Fibroblast of skin of right biceps (primary cell): ENCODE results near the gene DDX20.
"Not testable (repeated sequence)": the region's sequence is repeated elsewhere in the genome, so short reads cannot be mapped to it uniquely, and the experiment has no call there.

Source experiments
- DNase-seq: peaks from one replicate; pipeline ENCODE4 v3.0.0-alpha.2; 2013

Gene DDX20

DNA sequence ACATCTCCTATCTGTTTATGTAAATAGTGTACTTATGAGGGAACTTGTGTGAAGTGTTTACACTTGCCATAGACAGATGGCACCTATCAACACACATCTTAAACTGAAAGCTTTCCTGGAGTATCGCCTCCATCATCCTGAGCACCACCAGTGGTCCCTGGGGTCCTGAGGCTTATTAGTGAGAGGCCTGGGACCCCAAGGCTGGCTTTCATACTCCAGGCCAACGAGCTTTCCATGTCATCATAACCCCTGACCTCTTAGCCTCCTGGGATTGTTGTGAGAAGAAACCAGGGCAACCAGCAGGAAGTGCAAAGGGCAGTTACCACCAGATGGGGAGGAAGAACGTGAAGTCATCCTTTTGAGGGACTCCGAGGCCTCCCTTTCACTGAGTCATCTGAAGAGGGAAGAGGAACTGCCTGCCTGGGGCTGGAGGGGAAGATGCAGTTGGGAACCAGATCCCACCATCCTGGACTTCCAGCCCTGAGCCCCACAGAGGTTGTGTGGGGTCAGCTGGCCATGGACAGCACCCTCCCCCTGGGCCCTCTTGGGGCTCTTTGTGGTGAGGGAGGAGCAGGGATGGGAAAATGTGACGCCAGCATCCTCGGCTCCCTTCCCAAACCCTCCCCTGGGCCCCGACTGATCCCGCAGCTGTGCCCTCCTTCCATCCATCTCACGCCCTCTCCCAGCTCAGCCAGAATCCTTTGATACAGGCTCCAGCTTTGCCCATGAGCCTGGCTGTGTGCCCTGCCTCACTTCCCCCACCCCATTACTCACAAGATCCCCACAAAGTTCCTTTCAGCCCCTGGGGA is 22.3 kb upstream of the DDX20 start:
- peak; percentile 76 for DNase-seq

DNA sequence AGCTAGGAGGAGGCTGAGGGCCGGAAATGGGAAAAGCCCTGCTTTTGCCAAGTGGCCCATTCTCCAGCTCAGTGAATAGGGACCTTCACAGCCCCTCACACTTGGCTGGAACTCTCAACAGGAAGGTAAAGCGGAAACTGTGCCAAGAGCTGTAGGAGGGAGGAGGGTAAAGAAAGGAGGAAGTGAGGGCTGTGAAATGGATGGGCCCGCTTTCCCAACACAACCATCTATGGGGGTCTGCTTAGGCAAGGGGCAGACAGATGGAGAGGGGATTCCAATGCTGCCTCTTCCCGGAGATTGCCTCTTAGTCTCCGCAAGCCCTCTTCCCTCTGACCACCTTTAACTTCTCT is 21.7 kb upstream of the DDX20 start:
- DNase-seq, result no peak

DNA sequence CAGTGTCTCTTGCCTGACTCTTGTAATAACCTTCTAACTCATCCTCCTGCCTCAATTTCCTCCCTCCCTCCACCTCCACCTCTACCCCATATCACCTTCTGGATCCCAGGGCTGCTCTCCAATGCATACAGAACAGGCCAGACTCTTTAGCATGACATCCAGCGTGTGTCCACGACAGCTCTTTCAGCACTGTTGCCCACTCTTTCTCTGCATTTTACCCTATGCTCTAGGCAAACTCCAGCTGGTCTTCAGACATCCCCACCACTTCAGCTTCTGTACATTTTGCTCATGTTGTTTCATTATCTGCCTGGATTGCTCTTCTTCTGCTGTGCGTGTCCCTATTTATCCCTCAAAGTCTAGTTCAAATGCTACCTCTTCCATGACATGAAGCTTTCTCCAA is 21.3 kb upstream of the DDX20 start:
- no peak for DNase-seq

DNA sequence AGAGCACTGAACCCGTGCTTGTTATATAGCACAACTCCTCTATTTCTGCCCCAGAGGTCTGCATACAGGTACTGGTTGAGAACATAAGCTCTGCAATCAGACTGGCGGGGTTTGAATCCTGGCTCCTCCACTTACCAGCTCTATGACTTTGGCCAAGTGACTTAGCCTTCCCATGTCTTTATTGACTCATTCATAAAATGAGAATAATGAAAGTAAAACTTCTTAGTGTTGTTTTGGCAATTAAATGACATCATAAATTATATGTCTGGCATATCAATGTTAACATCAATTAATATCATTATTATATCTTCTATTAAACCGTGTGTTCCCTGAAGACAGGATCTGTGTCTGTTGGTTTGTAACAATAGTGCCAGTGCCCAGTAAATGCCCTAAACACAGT is 20.8 kb upstream of the DDX20 start:
- DNase-seq, result no peak

DNA sequence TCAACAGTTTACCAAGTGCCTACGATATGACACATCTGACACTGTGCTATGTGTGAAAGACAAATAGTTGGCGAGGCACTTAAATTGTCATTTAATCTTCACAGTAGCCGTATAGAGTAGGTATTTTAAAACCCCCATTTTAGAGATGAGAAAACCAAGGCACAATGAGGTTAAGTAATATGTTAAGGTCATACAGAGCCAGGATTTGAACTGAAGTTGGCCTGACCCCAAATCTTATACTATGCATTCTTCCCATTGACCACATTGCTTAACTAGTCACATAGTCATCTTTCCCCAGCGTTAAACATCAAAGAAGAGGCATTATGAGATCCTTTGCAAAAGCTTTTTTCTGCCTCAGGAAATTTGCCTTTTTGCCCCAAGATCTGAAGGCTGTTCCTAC is 20.4 kb upstream of the DDX20 start:
- DNase-seq, result peak; percentile 62

DNA sequence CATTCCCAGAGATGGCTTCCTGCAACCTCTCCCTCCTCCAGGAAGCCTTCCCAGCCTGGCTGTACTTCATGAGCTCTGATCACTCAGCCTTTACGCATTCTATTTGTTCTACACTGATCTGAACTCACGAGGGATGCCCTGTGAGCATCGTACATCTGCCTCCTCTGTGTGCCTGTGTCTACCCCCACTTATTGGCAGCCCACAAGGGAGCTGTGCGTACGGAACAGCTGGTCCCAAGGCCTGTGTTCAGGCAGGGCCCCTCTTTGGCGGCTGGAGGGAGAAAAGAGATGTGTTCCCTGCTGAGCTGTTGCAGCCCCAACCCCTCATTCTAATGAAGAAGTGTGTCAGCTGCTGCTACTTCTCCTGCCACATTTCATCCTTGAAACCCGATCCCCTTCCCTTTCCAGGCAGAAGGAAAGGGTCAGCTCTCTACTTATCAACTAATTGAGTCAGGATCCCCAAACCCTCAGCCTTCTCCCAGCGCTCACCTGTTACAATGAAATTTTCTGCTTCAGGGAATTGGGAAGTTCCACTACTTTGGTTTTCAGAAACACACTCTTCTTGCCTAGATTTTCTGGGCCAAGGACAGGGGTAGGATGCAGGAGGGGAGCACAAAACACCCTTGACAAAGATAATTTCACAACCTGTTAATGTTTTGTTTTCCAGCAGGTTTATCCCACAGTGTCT is 19.7 kb upstream of the DDX20 start:
- no peak for DNase-seq

DNA sequence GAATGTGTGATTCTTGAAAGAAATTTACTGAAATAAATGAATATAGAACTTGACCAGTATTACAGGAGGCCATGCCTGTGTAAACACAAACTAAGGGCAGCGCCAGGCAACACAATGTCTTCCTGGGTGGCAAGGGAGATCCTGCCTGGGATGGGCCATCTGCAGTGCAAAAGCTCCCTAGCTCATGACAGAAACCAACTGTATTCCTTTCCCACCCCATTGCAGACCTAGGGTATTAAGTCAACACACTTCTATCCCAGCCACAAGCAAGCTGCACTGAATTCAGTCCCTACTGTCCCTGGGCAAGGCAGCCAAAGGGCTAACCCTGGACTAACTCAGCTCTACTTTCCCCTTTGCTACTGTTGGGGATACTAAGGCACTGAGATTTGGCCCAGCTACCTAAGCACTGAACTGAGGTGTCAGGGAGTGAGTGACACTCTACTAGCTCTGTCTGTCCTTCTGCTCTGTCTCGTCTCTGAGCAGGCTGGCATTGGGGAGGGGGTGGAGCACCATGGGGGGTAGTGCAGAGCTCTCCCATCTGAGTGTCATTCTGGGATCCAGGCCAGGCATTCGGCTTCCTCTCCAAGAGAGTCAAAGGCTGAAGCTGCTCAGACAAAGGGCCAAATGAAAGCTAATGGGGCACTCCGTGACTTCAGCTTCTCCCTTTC is 19.0 kb upstream of the DDX20 start:
- DNase-seq, result peak; percentile 70

DNA sequence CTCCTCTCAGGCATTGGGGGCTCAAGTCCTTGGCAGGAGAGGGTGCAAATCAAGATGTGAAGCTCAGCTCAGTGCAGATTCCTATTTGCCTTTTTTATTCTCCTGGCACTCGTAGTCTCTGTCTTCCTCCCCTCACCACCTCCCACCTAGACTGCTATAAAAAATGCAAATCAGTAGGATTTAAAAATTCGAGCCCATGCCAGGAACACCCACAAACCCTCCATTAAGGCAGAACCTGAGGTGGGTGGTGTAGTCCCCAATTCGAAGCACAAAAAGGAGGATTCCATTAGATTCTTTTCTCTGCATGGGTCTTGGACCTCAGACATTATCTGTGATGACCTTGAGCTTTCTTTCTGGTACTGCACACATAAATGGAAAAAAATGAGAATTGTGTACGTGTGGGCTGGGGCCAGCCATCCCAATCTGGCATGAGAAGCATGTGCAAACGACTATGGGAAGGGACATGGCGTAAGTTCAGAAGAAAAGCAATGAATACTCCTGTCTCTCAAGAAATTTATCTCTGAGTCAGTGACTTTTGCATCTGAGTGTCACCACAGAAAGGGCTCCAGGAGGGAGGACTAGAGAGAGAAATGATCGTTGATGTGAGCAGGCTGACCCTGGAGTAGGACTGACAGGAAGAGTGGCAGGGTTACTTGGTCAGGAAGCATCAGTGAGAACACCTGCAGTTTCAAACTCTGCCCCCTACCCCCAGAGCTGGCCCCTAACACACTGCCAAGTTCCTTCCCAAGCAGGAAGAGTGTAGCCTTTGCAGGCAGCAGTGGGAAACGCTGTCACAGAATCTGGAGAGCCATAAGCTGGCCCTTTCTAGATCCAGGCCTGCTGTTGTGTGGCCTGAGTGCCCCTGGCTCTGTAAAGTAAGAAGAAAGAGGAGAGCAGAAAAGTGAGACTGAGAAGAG is 18.2 kb upstream of the DDX20 start:
- peak; percentile 42 for DNase-seq

DNA sequence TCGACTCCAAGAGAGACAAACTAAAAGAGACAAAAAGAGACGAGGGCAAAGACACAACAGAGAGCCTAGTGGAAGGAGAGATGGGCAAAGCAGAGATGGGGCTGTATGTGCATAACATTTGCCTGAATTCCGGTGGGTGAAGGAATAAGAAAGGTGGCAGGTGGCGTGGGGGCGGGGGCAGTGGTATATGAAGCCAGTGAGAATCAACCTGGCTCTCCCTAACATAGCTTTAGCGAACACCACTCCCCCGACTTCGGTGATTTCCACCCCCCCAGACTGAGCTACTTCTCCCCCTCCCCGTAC is 17.6 kb upstream of the DDX20 start:
- DNase-seq, result no peak

DNA sequence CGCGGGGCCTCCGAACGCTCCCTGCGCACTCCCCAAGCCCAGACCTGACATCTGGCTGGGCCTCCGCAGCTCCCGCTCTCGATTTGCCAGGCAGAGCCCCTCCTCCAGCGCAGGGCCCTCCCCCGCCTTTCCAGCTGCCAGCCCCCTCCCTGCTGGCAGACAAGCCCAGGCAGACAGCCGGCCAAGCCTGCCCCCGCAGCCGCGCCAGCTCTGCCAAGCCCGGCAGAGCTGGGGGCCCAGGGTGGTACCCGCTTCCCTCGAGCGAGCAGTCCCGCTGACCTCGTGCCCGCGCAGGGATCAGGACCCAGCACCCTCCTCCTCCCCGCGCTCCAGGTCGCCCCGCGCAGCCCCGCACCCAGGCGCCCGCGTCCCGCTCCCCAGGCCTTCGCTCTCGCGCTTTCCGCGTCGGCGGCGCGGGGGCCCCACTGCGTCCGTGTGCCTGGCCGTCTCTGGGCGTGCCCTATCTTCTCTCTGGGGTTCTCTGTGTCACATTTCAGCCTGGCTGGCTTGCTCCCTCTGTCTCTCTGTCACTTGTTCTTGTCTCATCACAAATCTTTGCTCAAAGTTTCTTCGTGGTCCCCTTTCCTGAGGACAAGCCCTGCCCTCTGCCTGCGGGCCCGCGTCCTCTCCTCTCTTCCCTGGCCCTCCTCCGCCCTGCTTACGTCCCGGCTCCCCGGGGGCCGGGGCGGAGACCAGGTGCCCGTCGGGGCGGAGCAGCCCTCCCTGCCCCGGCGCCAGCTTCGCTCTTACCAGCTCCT is 17.1 kb upstream of the DDX20 start:
- DNase-seq, result peak; percentile 56

DNA sequence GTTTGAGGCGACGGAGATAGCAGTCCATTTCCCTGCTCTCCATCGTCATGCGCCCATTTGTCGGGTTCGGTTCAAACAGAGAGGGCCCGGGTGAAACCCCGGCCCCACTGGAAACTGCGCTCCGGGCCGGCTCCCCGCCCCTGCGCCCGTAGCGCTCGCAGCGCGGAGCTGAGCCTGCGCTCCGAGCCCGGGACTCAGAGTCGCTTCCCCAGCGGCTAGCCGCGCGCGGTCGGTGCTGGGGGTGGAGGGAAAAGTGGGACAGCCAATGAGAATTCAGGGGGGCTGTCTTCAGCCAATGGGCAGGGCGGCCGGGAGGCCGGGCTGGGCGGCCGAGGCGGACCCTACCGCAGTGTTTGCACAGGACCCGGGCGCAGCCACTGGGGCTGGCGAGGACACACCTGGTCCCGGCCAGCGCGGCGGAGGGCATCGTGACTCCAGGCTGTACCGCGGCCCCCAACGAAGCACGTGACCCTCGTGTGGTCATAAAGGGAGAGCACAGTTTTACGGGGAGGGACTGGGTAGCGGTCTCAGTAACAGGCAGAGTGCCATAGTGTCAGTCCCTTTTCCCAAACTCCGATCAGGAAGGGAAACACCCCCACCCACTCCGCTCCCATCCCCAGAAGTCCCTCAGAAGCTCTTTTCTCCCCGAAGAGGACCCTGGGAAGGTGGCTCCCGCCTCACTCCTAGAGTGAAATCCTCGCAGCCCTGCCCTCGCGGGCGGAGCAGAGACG is 16.3 kb upstream of the DDX20 start, which contains the start of gene INKA2:
INKA2 (minus strand) TSS at position 202 of the 731 bp plus-strand sequence; CDS start at position 49, 153 bp downstream.
- DNase-seq, result peak; percentile 87

DNA sequence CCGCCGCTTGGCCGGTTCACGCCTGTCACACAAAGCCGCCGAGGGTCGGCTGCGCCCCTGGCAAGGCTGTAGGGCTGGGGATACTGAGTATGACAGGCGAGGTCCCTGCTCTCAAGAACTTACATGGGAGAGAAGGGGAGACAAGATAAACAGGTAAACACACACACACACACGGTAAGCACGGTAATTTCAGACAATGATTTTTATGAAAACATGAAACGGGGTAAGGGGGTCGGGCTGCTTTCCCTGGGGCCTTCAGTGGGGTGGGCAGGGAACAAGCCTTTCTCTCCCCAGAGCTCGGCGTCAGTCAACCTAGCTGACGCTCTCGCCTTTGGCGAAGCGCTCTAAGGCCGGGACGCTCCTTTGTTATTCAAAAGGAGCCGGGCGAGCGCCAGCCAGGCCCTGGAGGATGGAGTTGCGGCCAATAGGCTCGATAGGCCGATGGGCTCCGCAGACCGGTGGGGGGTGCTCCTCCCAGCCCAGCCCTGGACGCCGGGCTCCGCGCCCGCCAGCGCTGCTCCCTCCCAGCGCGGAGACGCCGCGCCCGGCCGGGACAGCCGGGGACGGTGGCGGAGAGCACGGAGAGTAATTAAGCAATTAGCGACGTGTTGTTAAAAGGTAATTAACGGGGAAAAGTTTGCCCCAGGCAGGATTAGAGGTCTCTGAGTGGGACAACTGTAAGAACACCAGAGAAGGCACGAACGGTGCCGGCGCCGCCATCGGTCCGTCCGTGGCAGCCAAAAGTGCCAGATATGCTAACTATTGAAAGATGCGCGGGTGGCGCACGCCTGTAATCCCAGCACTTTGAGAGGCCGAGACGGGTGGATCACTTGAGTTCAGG is 15.6 kb upstream of the DDX20 start:
- DNase-seq, result peak; percentile 69

DNA sequence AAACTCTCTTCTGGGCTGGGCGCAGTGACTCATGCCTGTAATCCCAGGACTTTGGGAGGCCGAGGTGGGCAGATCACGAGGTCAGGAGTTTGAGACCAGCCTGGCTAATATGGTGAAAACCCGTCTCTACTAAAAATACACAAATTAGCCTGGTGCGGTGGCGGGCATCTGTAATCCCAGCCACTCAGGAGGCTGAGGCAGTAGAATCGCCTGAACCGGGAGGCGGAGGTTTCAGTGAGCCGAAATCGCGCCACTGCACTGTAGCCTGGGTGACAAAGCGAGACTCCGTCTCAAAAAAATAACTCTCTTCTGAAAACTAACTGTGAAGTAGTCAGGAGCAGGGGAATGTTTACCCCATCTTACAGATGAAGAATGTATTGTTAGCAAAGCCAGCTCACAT is 13.4 kb upstream of the DDX20 start:
- DNase-seq, result not testable (repeated sequence)

DNA sequence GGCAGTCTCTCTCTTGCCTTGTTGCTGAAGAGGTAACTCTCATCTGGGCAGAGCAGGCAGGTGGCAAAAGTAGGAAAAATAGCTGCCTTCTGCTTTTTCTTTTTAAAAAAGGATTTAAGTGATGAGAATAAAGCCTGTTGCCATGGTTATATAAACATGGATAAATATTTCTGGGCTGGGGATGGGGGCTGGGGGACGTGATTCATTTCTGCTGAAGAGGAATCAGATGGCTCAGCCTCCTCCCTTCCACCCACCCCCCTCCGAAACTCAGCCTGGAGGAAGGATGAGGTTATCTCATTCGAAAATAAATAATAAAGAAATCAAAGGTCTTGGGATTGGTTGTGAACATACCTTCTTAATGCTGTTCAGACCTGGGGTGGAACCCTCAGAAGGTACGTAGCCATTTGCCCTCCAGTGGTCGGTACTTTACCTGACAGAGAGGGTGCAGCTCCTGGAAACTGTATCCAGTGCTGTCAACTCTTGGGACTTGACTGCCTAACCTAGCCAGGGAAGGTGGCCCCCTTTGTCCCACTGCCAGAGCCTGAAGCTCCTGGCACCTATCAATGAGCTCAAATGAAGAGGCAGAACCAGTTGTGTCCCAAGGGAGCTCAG is 12.7 kb upstream of the DDX20 start:
- peak; percentile 80 for DNase-seq

DNA sequence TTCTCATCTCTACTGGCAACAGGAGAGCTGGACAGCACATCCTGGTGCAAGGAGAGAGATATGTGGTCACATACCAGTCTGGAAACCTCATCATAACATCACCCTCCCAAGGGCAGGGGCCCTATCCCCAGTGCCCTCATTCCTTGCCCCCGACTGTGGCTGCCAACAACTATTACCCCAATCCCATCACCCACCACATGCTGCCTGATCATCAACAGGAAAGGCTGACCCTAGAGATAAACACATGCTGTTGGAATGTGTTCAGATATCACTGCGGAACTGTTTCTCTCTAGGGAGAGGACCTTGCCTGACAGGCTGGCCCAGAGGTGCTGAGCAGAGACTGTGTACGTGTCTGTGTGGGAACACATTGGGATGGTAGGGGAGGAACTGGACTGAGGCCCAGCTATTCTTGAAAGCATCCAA is 12.0 kb upstream of the DDX20 start:
- peak; percentile 79 for DNase-seq

DNA sequence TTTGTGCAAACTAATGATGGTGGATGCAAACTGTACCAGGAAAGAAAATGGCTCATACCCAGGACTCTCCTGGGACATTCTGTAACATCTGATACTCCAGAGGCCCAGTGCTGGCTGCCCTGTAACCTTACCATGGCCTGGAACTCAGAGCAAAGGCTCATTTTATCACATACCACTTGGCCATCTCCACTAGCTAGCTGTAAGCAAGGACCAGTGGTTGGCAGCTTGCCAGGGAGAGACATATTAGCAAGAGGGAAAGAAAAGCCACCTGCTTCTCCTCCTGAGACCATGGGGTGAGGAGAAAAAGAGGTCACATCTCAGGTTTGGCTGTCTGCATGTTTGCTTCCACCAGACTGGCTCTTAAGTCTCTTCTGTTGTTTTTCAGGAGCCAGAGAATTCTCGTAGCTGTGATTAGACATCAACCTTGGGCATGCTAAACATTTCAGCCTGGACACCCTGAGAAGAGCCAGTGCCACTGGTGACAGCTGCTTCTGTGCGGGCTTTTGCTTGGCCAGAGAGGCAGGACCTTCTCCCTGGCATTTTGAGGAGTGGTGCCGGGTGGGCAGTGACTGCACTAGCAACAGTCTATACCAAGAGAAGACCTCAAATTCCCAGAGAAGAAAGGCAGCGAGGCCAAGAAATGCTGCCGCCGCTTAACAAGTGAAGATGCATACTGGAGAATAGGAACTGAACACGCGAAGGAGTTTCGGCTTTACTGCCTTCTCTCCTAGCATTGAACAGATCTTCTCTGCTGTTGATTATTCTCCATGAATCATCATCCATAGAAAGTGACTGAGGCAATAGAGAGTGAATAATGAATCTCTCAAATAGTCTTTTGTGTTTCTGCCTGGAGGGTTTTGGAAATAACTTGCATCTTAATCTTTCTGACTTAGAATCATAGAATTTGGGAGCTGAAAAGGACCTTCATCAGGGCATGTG is 9.8 kb upstream of the DDX20 start:
- no peak for DNase-seq

DNA sequence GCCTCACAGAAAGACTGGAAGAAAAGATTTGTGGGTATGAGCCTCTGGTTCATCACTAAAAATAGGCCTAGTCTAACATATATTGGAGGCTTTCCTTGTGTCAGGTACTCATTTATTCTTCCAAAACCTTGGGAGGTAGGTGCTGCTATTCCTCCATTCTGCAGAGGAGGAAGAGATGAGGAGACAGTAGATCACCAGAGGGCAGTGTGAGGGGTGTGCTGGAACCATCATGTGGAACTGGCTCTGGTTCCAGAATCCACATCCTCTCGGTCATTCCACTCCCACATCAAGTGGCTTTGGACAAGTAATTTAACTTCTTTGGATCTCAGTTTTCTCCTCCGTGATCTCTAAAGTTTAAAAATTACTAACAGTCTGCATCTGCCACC is 9.1 kb upstream of the DDX20 start:
- DNase-seq, result no peak

DNA sequence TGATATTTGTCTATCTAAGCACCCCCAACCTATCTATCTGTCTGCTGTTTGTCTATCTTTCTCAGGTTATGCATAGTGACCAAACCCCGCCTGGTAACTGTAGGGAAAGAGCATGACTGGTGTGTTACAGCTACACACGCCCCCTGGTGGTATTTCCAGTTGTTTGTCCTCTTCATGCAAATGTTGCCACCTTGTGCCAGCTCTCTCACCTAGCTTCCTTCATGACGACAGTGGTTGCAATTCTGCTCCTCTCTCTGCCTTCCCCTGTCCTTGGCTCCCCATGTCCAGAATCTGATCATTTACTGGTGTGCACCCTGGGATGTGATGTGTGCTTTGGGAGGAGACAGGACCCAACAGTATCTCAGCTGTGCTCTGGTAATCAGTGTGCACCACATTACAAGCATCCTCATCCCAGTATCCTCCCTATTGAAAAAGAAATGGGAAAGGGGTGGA is 8.4 kb upstream of the DDX20 start:
- peak; percentile 75 for DNase-seq

DNA sequence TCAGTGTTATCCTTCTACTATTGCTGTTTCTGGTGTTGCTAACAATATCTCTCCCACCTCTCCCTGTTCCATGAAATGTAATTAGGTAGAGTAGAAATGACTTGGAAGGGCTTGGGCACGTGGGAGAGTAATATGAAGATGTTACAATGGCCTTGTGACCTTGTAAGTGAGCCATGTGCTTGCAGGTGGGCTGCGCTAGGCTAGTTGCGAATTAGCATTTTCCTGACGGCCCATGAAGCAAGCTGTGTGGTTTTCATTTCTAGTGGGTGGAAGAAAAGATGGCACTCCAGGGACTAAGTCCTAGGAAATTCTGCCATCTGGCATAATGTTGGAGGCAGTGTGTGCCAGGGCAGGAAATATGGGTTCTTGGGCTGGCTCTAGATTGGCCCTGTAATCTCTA is 7.8 kb upstream of the DDX20 start:
- DNase-seq, result no peak
